ENCODE results near the gene NCAM2.
A peak's percentile ranks its signal among the peaks of the same experiment; 100 is the strongest.
"Not testable (repeated sequence)": the region's sequence is repeated elsewhere in the genome, so short reads cannot be mapped to it uniquely, and the experiment has no call there.

NCAM2 gene

DNA sequence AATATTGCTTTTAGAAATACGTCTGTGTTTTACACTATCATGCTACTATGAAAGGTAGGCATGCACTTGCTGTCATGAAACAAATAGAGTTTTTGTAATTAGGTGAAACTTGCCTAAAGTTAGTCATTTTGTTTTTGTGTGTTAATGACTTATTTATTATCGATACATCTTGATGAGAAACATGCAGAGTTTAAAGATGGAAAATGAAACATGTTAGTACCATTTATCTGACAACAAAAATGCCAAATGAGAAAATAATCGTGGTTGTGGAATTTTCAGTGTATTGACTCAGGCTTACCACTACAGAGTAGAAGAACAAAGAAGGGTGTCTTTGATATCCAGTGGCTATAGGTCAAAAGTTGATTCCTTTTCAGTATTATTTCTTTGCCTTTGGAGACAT is 105.5 kb downstream of the NCAM2 start:
- no peak for DNase-seq (ENCODE audit: low spot score)

- DNase-seq (ENCODE audit: low spot score) = no peak
Observed at GRCh38 chr21:21109736-21110135, 111.5 kb downstream of the NCAM2 start.

- DNase-seq (ENCODE audit: low spot score) = no peak
Observed at GRCh38 chr21:21111309-21111920, 113.2 kb downstream of the NCAM2 start.

- no peak for DNase-seq (ENCODE audit: low spot score)
Observed at GRCh38 chr21:21114461-21114860, 116.3 kb downstream of the NCAM2 start.

DNA sequence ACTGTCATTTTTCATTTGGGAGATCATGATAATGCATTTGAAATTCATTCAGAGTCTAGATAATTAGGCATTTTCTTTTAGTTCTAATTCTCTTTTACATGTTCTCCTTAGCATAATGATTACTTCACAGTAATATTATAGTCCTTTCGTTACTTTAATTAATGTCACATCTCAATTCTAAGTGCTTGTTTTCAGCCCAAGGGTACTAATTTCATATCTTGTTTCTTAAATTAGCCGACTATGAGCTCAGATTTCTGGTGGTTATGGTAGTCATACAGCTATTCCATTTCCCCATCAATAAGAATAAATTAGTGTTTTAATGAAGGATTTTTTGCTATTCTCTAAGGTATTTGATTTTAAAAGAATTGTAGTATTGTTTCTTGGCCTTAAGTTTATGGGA is 120.9 kb downstream of the NCAM2 start:
- no peak for DNase-seq (ENCODE audit: low spot score)

- no peak for DNase-seq (ENCODE audit: low spot score)
Observed at GRCh38 chr21:21122680-21123079, 124.5 kb downstream of the NCAM2 start.

DNA sequence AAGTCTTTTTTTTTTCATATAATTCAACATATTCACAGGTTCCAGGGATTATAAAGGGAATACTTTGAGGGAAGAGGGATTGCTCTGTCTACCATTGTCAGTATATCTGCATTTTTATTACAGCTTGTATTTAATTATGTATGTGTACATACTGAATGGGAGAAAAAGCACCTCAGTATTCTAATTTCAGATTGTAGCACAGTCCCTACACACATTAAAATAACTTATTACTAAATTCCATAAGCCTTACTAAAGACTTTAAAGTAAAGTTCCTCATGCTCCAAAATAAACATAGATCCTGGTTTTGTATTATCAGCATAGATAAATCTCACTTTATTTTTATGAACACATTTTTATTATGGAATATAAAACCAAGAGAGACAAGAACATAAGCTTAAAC is 134.2 kb downstream of the NCAM2 start:
- no peak for DNase-seq (ENCODE audit: low spot score)

DNA sequence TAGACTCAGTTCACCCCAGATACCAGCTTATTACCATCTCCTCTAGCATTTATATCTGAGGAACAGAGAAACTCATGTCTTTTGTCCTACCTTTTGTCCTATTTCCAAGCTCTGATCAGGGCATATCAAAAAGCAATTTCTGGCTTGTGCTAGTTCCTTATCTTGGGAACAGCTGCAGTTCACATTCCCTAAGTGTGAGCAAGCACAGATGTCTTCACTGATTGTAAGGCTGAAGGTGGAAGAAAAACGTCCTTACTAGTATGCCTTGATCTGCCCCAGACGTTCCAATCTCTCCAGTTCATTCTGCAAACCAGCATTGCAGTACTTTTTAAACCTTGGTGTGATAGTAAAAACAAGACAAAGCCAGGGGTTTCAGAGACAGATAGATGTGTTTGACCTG is 139.8 kb downstream of the NCAM2 start:
- DNase-seq (ENCODE audit: low spot score) = no peak

DNA sequence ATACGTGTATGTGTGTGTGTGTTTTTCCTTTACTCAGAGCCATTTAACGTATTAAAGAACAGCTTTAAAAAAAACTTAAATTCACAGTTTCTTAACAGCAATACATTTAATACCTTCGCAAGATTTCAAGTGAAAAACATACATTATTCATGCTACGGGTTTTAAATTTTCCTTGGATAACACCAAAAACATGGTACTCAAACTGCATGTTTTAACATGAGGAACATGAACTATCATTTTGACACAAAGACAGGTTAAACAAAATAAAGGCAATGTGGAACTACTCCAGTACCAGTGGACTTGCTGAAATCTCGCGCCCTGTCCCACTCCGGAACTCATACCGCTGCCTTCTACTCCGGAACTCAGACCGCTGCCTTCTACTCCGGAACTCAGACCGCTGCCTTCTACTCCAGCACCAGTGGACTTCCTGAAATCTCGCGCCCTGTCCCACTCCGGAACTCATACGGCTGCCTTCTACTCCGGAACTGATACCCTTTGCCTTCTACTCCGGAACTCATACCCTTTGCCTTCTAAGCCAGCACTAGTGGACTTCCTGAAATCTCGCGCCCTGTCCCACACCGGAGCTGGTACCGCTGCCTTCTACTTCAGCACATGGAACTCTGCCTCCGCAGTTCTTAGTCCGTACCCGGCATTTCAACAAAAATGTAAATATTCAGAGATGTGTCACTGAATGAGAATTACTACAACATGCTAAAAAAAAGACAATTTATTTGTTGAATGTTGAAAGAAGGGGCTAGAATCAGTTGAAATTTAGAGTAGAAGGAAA is 148.6 kb downstream of the NCAM2 start:
- no peak for DNase-seq (ENCODE audit: low spot score)

- no peak for DNase-seq (ENCODE audit: low spot score)
Observed at GRCh38 chr21:21147374-21147745, 149.2 kb downstream of the NCAM2 start.

DNA sequence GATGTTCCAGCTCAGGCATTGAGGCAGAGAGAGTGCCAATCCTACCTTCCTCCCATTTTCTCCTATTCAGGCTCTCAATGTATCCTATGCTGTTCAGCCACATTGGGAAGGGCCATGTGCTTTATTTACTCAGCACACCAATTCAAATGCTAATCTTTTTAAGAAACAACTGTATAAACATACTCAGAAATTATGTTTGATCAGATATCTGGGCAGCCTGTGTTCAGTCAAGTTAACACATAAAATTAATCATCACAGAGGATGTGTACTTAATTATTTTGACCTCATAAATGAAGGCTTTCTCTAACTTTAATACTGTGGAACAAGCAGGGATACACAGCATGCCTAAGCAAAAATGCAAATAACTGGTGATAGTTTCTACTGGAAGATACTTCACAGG is 149.8 kb downstream of the NCAM2 start:
- no peak for DNase-seq (ENCODE audit: low spot score)

DNA sequence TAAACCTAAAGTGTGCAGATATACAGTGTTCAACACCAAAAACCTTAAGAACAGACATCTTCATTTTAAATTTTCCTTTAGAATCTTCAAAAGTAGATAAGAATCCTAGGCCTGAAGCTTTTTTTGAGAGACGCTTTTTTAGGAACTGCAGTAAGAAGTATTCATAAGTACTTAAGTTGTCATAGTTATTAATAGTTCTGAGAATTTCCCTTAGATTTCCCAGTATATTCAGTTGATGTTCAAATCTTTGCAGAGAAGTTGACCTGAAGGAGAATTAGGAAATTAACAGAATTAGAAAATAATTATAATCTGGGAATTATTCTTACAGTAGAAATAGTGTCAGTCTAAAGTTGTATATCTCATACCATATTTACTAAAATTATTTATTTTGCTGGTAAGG is 150.3 kb downstream of the NCAM2 start:
- no peak for DNase-seq (ENCODE audit: low spot score)

DNA sequence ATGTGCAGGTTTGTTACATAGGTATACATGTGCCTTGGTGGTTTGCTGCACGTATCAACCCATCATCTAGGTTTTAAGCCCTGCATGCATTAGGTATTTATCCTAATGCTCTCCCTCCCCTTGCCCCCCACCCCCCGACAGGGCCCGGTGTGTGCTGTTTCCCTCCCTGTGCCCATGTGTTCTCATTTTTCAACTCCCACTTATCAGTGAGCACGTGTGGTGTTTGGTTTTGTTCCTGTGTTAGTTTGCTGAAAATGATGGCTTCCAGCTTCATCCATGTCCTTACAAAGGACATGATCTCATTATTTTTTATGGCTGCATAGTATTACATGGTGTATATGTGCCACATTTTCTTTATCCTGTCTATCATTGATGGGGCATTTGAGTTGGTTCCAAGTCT is 151.2 kb downstream of the NCAM2 start:
- DNase-seq (ENCODE audit: low spot score) = not testable (repeated sequence)

GRCh38 chr21:21151231-21151630 is 153.0 kb downstream of the NCAM2 start:
- no peak for DNase-seq (ENCODE audit: low spot score)

DNA sequence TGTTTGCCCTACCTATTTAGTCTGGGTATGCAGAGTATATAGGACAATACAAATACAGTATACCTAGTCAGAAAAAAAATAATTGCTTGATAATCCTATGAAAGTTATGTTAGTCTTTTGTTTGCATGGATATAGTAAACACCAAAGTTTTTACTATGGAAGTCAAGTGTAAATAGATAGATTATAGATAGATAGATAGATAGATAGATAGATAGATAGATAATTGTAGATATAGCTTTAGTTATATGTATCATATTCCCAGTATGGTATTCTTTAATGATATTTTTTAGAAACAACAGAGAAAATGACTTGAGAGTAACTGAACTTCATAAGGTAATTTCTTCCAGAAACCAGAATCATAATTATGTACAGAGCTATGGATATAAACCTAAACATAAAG is 158.2 kb downstream of the NCAM2 start:
- DNase-seq (ENCODE audit: low spot score) = no peak

DNA sequence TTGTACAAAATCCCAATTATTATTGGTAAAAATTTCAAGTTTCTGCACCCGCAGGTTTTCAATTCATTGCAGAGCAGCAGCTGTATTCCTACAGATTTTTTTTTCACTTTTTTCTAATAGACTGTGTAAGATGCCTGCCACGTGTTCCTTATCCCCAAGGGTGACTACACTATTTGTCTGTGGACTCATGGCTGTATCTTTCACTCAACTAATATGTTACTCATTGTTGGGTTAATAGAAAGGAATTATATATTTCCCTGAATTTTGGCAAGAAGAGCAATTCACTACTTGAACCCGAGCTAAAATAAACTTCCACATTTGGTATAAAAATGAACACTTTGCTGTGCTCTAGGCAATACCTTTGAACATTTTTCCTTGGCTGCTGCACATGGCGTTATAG is 158.7 kb downstream of the NCAM2 start:
- DNase-seq (ENCODE audit: low spot score) = no peak

GRCh38 chr21:21158376-21158918 is 160.2 kb downstream of the NCAM2 start:
- no peak for DNase-seq (ENCODE audit: low spot score)

GRCh38 chr21:21159253-21159899 is 161.2 kb downstream of the NCAM2 start:
- no peak for DNase-seq (ENCODE audit: low spot score)

DNA sequence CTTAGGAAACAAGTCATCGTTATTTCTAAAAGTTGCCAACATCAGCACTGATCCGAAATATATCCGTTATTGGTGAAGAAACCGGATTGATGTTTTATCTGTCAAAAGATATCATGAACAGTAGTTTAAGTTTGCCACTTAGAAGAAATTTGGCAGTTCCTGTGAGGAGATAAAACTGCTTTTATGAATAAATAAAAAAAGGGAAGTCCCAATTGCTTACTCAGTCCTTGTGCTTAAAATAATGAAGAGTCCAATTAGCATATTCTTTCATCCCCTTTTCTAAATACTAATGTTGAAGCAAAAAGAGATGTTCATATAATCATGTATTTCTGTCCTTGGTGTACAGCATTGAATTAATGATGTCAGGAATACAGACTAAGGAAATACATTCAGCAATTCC is 164.6 kb downstream of the NCAM2 start:
- no peak for DNase-seq (ENCODE audit: low spot score)

GRCh38 chr21:21163904-21164303 is 165.7 kb downstream of the NCAM2 start:
- peak; percentile 50 for DNase-seq (ENCODE audit: low spot score)

GRCh38 chr21:21165063-21165645 is 166.9 kb downstream of the NCAM2 start:
- DNase-seq (ENCODE audit: low spot score) = no peak

DNA sequence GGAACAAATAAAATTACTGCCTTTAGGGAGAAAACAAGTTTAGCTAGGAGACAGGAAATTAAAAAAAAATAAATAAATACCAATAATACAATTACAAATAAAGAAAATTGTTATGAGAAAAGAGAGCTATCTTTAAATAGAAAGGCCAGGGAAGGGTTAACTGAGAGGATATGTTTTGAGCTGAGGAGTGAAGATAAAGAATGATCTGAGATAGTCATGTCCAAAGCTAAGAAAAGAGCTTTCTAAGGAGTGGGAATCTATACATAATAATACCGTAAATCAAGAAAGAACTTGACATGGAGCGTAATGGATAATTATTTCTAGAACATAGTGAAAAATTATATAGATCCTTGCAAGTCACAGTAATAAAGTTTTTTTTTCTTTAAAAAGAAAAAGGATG is 176.5 kb downstream of the NCAM2 start:
- no peak for DNase-seq (ENCODE audit: low spot score)

DNA sequence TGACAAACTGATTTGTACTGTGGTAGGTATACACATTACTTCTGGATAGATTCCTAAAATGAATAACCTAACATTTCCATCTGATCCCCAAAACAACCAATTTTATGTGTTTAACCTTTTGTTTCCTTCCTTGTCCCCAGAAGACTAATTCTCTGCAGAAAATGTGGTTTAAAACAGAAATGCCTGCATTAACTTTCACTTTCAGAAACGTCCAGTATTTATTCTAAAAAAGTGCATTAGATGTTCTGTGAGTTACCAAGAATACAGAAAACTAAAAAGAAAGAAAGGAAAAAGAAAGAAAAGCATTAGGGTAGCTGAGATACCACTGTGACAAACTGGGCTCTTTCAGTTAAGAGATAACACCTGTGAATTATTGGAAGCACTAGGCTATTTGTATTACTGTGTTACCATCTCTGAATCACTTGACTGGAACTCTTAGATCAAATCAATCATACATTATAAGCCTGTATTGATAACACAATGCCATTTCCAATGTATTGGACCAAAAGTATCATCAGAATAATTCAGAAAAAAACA is 177.7 kb downstream of the NCAM2 start:
- no peak for DNase-seq (ENCODE audit: low spot score)
